ENCODE results near the gene DVL3.
"Not testable (repeated sequence)": the region's sequence is repeated elsewhere in the genome, so short reads cannot be mapped to it uniquely, and the experiment has no call there.

Gene DVL3

DNA sequence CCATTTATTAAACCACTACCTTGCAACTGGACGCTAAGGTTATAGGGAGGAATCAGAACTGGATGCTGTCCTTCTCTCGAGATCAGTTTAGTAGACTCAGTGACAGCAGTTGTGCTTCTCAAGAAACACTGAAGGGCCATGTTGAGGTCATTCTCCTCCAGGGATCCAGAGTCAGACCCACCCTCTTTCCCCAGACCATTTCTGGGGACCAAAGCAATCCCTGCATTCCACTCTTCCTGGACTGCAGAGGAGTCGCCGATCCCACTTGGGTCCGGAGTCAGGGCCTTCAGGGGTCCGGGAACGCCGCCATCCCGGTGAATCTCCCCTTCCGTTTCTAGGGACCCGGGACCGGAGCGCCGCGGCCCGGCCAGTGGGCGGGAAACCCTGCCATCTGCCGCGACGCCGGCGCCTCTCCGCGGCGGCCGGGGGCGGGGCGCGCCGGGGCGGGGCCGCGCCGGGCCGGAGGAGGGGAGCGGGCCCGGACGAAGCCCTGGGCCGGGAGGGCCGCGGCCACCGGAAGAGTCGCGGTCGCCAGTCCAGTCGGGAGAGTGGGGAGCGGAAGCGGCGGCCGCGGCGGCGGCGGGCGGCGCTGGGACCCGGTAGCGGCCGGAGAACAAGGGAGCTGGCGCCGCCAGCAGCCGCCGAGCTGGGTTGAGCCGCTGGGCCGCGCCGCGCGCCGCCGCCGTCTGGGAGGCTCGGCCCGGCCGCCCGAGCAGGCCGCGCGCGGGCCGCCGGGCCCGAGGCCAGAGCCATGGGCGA, at the start of gene DVL3:
TSS of gene DVL3 (plus strand) at position 493 of the 759 bp plus-strand sequence. CDS start at position 752, 259 bp downstream.
- DNase-seq, result peak; percentile 80

DNA sequence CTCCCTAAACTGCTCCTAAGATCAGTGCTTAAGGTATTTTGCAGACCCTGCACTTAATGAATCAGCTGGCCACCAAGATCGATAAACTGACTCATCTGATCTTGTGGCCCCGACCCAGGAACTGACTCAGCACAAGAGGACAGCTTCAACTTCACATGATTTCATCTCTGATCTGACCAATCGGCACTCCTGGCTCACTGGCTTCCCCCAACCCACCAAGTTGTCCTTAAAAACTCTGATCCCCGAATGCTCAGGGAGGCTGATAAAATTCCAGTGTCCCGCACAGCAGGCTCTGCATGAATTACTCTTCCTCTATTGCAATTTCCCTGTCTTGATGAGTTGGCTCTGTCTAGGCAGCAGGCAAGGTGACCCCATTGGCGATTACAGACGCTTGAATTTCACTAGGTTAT, 44.9 kb upstream of the DVL3 start:
- peak; percentile 58 for DNase-seq

DNA sequence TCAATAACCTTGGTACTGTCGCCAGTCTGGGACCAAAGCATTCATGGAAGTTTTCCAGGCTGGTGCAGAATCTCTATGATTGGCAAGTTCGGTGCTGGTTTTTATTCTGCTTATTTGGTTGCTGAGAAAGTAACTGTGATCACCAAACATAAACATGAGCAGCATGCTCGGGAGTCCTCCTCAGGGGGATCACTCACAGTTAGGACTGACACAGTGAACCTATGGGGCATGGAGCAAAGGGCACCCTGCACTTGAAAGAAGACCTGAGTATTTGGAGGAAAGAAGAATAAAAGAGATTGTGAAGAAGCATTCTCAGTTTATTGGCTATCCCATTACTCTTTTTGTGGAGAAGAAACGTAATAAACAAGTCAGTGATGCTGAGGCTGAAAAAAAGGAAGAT, 39.2 kb upstream of the DVL3 start:
- no peak for DNase-seq

DNA sequence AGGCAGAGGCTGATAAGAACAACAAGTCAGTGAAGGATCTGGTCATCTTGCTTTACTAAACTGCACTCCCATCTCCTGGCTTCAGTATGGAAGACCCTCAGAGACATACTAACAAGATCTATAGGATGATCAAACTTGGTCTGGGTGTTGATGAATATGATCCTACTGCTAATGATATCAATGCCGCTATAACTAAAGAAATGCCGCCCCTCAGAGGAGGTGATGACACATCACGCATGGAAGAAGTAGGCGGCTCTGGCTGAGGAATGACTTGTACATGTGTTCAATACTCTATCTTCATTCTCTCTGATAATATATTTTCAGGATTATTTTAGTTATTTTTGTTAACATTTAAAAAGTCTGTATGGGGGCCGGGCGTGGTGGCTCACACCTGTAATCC, 37.5 kb upstream of the DVL3 start:
- no peak for DNase-seq

DNA sequence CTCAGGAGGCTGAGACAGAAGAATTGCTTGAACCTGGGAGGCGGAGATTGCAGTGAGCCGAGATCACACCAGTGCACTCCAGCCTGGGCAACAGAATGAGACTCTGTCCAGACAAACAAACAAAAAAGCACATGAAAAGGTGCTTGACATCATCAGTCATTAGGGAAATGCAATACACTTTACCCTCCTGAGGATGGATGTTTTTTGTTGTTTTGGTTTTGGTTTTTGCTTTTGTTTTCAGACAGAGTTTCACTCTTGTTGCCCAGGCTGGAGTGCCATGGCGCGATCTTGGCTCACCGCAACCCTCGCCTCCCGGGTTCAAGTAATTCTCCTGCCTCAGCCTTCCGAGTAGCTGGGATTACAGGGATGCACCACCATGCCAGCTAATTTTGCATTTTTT, 34.1 kb upstream of the DVL3 start:
- not testable (repeated sequence) for DNase-seq

DNA sequence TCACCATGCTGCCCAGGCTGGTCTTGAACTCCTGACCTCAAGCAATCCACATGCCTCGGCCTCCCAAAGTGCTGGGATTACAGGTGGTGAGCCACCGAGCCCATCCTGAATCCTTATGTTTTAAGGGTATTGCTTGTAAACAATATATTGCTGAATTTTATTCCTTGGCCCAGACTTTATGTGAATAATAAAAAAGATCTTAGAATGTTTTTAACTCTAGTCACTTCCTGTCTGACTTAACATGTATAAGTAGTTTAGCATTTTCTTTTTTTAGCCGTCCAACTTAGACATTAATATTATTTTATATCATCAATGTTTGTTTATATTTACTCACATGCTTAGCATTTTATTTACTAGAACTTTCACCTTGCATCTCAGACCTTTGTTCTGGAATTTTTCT, 29.2 kb upstream of the DVL3 start:
- no peak for DNase-seq

DNA sequence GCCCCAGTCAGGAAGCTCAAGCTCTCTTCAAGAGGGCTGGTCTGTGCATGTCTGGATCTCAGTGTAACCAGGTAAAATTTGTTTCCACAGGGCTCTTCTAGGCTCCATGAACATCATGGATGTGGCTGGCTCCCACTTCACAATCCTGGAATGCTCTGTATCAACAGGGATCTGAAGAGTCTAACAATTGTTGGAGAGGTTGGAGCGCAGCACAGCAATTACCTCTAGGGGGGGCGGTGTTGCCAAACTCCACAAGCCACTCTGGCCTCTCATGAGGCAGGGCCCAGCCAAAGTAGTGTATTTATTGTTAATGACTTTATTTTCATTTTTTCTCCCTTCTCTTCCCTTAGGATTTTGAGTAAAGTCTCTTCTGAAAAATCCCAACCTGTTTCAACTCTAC, 26.2 kb upstream of the DVL3 start:
- DNase-seq, result peak; percentile 79

DNA sequence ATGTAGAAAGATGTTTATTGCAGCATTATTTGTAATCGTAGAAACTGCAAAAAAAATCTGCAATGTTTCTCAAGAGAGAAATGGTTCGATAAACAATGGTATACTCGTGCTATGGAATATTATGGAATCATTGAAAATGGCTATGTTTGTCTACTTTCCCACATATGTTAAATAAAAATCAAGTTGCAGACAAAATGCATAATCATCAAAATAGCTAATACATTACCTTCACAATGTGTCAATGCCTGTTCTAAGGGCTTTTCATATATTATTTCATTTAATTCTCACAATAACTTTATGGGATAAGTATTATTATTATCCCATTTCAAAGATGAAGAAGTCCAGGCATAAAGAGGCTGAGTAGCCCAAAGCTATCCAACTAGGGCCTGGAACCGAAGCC, 22.2 kb upstream of the DVL3 start:
- DNase-seq, result no peak

DNA sequence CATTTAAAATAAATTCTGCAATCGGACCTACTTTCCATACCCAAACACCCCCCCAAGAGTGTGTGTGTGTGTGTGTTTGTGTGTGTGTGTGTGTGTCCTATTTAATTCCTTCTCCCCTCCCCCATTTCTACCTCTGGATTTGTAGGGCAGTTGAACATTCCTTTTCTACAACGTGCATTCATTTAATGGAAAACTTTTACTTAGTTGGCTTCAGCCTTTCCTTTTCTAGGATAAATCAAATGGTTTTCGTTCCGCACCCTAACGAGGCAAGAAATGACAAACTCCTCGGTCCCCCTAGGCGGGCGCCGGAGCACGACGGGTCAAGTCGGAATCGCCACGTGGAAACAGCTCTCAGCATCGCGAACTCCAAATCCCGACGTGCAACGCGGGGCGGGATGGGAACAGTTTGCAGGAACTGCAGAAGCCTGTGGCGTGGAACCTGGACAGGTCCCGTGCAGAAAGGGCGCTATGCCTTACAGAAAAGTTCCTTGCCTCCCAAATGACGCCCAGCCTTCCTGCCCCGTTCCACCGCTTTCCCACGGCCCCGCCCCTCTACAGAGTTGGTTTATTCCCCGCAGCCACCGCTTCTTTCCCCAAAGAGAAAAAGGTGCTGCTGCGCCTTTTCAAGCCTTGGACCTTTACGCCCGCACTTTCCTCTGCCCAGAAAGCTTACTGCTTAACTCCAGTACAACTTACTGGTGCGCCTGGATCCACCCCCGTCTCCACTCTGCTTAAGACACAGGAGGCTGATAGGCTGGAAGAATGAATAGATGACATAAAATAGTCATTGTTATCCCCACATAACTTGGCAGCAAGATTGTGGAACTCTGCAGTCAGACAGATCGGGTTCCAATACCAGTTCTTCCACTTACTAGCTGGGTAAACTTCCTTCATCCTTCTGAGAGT, 21.1 kb upstream of the DVL3 start:
- peak; percentile 91 for DNase-seq

DNA sequence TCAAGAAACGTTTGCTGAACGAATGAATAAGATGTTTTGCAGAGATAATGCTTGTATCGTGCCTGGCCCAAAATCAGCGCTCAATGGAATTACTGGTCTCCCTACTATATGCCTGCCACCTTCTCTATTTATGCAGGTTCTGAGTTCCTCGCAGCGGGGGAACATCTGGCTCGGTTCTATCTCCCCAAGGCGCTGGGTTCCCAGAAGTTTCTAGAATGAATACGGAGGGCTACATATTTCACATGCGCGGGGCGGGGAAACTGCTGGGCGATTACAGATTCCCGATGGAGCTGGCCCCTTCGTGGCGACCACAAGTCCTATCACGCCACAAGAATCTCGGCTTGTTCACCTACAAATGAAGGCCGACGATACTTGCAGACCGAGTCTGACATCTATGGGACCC, 20.4 kb upstream of the DVL3 start:
- no peak for DNase-seq

DNA sequence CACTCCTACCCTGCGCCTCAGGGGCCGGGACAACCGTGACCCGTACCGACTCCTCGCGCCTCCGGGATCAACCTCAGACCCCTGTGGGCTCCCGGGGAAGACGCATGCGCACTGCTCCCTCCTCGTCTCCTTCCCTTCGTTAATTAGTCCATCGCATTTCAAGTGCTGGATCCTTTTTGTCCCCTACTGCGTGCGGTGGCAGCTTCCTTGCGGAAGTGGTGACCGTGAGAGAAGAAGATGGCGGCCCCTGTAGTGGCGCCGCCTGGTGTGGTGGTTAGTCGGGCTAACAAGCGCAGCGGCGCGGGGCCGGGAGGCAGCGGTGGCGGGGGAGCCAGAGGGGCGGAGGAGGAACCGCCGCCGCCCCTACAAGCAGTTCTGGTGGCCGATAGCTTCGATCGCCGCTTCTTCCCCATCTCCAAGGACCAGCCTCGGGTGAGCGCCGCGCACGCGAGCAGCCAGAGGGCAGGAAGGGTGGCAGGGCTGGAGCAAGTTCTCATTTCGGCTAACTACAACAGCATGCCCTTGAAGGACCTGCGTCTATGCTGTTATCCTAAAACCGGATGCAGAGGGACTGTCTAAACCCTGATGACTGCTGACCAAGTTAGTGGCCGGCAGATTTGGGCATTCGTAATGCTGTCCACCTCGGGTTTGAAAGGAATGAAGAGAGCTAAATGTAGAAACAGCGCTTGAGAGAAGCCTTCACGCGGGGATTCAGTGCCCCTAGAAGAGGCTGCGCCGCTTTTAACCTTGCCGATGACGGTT, 19.8 kb upstream of the DVL3 start, which contains the start of gene EIF2B5:
TSS of gene EIF2B5 (plus strand) at position 210 of the 762 bp plus-strand sequence. CDS start at position 238, 28 bp downstream.
- peak; percentile 95 for DNase-seq

DNA sequence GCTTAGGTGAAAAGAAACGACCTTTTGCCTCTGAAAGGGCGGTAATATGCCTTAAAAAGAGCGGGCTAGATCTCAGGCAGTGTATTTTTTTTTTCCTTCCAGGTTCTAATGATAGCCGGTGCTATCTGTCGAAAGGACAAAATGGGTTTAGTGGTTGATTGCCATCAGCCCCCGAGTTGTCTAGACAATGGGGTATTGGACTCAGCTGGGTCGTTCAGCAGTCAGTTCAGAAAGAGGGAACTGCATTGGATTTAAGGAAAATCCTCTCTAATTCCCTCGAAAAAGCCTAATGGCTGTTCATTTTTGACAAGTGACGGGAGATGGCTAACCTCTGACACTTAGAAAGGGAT, 19.3 kb upstream of the DVL3 start:
- no peak for DNase-seq

DNA sequence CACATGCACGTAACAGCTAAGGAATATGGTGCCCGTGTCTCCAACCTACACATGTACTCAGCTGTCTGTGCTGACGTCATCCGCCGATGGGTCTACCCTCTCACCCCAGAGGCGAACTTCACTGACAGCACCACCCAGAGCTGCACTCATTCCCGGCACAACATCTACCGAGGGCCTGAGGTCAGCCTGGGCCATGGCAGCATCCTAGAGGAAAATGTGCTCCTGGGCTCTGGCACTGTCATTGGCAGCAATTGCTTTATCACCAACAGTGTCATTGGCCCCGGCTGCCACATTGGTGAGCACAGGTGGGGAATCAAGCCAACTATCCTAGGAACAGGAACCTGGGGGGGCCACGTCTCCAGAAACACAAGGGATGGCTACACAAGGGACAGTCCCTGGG, 14.7 kb upstream of the DVL3 start:
- no peak for DNase-seq

DNA sequence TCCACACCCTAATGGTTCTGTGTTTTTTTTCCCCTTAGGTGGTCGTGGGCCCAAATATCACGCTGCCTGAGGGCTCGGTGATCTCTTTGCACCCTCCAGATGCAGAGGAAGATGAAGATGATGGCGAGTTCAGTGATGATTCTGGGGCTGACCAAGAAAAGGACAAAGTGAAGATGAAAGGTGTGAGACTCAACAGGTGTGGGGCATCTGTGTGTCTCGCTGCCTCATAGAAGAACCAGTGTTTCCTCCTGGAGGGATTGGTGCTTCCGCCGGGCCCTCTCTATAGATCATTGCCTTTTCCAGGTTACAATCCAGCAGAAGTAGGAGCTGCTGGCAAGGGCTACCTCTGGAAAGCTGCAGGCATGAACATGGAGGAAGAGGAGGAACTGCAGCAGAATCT, 13.0 kb upstream of the DVL3 start:
- no peak for DNase-seq

DNA sequence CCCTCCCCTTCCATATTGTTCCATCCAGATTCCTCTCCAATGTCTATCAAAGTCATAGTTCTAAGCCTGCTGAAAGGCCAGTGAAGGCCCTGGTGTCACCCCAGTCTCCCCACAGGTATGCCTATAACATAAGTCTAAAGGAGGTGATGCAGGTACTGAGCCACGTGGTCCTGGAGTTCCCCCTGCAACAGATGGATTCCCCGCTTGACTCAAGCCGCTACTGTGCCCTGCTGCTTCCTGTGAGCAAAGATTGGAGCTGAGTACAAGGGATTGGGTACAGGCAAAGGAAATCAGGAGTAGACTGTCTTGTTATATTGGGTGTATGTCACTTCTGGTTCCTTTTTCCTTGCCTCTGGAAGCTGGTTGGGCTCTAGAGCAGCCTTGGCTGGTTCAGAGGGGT, 11.8 kb upstream of the DVL3 start:
- no peak for DNase-seq

DNA sequence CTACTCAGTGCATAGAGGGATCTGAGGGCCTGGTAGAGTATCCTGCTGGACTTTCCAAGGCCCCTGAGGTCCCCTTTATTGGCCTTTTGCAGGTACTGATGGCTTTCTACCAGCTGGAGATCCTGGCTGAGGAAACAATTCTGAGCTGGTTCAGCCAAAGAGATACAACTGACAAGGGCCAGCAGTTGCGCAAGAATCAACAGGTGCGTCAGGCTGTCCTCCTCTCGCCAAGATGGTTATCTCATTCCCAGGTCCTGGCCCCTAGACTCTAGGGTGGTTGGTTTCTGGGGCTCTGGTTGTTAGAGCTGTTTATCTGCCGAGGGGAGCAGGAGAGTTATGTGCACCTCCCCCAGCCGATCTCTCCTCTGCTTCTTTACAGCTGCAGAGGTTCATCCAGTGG, 10.7 kb upstream of the DVL3 start:
- no peak for DNase-seq

DNA sequence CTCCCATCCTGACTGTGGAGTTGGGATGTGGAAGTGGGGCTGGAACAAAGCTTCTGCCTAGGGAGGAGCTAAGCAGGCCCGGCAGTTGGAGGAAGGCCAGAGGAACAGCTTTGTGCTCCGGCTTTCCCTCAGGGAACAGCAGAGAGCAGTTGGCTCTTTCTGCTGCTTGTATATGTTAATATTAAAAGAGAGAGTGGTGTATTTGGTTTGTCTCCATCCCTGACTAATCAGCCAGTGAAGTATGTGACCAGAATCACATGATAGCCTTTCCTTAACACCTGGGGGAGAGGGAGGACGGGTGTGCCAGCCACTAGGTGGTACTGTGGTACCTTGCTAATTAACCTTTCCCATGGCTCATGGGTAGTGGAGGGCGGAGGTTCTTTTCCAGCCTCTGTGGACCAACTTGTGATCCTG, 10.1 kb upstream of the DVL3 start:
- peak; percentile 67 for DNase-seq

DNA sequence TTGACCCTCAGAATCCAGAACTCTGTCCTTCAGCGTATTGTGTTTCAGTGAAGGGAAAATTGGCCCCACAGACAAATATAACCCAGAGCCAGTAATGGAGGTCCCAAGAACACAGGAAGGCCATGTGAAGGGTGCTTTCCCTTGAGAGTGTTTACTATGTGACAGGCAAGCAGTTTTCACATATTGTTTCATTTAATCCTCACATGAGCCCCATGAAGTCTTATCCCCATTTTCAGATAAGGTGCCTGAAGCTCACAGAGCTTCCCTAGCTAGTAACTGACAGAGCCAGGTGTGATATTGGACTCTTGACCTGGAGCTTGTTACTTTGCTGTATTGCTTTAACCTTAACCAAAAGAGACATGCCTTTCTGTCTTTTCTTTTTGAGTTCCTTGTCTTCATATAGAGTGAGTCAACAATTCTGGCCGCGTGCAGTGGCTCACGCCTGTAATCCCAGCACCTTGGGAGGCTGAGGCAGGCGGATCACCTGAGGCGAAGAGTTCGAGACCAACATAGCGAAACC, 9.4 kb upstream of the DVL3 start:
- DNase-seq, result no peak

DNA sequence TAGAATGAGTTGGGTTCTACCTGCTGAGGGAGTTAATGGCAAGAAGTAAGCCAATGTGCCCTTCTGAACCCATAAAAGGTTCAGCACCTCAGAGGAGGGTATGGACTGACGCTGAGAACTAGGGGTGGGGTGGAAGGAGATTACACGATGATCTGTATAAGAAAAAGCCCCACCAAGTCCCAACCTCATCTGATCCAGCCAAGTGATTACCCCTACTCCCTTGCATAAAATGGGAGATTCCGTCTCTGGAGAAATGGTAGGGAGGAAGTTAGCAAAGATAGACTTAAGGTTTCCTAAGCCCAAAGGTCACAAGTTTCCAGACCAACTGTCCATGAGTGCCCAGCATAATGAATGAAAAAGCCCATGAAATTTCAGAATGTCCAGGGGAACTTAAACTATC, 7.1 kb upstream of the DVL3 start:
- no peak for DNase-seq

DNA sequence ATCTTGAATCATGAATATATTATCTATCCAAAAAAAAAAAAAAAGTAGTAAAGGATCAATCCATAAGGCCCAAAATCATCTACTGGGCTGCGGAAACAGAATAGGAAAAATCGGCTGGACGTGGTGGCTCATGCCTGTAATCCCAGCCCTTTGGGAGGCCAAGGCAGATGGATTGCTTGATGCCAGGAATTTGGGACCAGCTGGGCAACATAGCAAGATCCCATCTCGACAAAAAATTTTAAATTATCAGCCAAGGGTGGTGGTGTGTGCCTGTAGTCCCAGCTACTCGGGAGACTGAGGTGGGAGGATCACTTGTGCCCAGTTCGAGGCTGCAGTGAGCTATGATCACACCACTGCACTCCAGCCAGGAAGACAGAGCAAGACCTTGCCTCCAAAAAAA, 6.1 kb upstream of the DVL3 start:
- DNase-seq, result no peak

DNA sequence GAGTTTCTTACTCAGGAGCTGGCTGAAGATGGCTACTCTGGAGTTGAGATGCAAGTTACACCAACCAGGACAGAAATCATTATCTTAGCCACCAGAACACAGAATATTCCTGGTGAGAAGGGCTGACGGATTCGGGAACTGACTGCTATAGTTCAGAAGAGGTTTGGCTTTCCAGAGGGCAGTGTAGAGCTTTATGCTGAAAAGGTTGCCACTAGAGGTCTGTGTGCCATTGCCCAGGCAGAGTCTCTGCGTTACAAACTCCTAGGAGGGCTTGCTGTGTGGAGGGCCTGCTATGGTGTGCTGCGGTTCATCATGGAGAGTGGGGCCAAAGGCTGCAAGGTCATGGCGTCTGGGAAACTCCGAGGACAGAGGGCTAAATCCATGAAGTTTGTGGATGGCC, 5.4 kb upstream of the DVL3 start:
- not testable (repeated sequence) for DNase-seq

DNA sequence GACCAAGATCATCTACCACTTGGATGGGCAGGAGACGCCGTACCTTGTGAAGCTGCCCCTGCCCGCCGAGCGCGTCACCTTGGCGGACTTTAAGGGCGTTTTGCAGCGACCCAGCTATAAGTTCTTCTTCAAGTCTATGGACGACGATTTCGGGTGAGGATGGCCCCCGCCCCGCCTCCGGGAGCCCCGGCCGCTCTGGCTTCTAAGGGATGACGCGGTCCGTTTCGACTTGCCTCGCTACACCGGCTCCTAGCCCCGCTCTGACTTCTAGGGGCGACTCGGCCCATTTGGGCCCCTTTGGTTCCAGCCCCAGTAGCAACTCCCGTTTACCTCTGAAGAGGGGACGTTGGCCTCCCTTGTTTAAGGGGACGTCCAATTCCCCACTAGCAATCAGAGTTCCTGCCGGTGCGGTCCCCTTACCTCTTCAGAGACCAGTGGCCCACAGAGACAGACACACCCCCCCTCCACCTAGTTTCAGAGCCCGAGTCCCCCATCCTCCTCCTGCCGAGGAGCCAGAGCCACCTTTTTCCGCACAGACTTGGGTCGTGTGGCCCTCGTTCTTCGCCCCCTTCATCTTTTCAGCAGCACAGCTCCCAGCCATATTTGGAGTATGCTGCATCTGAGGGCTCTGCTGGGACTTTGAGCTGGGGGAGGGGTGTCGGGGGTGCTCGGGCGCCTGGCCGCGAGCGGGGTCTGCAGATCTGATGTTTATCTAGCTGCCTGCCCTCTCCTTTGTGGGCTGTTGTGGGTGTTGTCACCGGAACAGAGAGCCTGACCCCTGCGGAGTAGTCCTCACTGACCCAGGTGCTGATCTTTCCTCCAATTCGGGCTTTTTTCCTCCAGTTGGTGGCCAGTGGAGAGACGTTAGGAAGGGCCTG, 706 bp downstream of the DVL3 start:
- DNase-seq, result peak; percentile 73
